GM04504 (cell line): ENCODE results near the gene EEFSEC.

Source experiments
- DNase-seq: peaks from one replicate; pipeline ENCODE4 v3.0.0-alpha.2; 2012; ENCODE audit warnings: low read depth

EEFSEC gene

DNA sequence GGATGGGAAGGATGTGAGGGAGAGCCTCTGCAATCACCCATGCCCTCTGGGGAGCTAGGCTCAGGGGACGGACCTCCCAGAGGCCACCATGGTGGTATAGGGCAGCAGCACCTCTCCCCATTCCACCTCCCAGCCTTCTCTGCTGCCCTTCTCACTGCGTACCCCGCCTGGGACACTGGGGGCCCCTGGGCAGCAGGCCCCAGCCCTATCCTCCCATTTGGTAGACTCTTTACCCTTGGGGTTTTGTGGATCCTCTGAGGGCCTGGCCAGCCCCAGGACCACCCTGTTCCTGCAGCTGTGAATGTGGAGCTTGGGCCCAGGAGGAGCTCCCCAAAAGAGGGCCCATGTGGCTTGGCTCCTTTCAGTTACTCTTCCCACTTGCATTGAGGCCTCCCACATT lies 181.5 kb downstream of the EEFSEC start:
- DNase-seq = no peak

GRCh38 chr3:128335621-128336296 lies 182.5 kb downstream of the EEFSEC start:
- no peak for DNase-seq

GRCh38 chr3:128336337-128337156 lies 183.3 kb downstream of the EEFSEC start:
- no peak for DNase-seq

DNA sequence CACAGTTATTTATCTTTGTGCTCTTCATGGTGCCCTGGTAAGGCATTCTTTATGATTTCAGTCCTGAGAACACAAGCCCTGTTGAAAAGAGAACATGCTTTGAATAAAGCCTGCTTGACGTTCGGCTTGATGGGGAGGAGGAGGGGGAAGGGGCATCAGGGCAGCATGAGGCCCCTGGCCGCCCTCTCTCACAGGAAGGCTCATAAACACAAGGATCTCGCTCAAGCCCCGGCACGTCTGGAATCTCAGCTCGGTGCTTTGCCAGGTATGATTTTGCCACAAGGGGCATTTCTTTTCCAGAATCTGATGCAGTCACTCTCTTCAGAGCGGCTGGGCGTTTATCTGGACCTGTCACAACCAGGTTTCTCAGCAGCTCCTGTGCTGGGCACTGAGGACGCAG lies 184.0 kb downstream of the EEFSEC start:
- no peak for DNase-seq

GRCh38 chr3:128338536-128339330 lies 185.5 kb downstream of the EEFSEC start:
- no peak for DNase-seq

DNA sequence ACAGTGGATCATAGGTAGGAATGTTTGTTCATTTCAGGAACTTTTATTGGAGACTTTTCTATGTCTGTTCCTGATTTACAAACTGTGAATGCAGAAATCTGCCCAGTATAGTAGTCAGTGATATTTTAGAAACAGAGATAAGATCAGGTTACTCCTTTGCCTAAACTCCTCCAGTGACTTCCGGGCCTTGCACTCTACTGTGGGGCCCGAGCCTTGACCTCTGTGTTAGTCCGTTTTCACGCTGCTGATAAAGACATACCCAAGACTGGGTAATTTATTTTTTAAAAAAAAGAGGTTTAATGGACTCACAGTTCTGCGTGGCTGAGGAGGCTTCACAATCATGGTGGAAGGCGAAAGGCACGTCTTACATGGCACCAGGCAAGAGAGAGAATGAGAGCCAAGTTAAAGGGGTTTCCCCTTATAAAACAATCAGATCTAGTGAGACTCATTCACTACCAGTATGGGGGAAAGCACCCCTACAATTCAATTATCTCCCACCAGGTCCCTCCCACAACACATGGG lies 186.3 kb downstream of the EEFSEC start:
- no peak for DNase-seq

GRCh38 chr3:128340198-128340903 lies 187.1 kb downstream of the EEFSEC start:
- no peak for DNase-seq

DNA sequence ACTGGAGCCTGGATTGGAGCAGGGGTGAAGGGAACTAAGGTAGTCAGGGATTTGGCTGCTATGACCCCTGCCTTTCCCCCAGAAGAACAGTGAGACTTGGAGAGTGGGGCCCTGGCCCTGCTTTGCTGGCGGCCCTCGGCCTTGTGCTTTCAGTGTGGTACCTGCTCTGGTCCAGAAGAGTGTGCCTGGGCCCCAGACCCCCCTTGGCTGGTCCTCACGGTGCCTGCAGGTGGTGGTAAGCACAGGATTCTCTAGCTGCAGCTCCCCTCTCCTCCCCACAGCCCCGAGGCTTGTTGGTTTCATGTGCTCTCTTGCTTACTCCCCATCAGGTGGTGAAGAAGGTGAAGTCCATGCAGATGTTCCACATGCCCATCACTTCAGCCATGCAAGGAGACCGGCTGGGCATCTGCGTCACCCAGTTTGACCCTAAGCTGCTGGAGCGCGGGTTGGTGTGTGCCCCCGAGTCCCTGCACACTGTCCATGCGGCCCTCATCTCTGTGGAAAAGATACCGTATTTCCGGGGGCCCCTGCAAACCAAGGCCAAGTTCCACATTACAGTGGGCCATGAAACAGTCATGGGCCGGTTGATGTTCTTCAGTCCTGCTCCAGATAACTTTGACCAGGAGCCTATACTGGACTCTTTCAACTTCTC lies 187.7 kb downstream of the EEFSEC start:
- DNase-seq = no peak

GRCh38 chr3:128341659-128342395 lies 188.5 kb downstream of the EEFSEC start:
- no peak for DNase-seq

DNA sequence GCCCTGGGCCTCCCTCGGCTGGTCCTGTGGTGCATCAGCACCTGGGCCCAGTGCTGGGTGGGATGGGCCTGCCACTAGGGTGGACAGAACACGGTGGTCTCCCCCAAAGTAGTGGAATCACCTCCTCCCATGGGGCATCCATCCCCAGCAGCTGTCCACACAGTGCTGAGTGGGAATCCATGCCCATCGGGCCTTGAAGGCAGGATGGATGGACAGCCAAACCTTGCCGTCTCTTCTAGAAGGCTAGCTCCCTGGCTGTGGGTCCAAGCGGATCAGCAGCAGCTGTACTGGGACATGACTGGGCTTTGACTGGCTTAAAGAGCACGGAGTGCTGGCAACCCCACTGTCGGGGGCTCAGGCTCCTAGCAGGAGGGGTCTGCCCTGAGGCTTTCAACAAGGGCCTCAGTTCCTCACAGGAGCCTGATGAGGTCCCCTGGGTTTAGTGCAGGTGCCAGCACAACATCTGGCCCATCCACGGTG lies 189.5 kb downstream of the EEFSEC start:
- DNase-seq = no peak

DNA sequence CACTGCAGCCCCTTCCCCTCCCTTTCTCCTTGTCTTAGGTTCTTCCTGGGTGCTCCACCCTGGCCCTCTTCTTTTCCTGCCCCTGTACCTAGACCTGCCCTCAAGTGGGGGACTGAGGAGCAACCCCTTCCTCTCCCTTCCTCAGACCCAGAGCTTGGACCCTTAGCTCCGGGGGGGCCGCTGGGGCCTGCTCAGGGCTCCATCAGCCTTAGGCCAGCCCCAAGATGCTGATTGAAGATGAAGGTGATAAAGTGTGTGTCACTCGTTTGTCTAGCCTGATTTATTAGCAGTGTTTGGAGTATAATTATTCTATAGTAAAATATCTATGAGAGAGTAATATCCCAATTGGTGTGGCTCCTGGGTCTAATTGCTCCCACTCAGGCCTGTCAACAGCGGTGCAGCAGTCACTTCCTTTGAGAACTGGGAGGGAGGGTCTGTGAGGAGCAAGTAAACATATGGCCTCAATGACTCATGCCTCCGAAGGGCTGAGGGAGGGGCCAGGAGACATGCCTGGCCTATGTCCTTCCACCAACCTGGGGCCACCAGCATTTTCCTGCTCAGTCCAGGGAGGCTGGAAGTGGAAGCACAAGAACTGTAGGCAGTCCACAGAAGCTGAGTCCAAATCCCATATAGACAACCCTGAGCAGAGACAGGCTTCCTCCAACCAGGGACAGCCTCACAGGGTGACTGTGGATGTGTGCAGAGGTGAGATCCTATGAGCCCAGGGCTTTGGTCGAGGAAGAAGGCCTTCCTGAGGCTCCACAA lies 190.2 kb downstream of the EEFSEC start:
- DNase-seq = peak; percentile 15

DNA sequence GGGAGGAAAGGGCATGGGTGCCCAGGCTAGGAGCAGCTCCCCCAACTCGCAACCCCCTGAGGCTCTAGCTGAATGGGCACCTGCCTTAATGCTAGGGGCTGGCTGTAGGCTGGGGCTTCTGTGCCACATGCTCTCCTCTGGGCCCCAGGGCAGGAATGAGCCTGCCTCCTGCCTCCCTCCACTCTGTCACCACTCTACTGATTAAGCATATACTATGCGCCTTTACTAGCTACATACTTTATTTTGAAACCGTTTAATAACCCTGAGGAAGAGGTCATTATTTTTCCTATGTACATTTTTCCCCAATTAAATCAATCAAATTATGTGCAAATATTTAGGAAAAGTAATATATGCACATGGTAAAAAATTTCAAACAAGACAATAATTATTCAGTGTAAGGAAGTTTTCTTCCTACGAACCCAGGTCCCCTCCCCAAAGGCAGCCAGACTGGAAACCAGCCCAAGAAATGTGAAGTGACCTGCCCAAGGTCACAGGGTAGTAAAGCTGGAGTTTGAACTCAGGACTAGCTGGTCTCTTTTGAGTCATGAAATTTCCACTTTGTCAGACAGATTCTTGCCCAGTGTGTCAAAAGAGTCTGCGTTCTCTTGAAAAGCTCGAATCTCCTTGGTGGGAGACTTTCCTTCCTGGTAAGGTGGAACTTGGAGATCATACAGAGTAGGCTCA lies 190.9 kb downstream of the EEFSEC start:
- no peak for DNase-seq

DNA sequence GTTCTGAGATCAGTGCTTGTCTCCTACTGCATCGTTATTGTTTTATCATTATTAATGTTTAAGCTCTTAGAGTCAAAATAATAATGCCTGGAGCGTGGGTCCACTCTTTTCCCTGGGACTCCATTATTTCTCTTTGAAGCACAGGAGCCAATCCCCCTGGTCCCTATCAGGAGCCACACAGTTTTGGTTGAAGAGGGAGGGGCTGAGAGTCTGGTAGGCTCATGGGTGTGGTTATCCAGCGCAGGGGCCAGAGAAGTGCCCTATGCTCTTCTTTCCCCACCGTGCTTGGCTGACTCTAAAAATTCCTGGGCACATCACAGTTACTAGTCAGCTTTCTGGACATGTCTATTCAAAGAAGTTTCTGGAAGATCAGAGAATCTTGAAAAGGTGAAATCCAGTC lies 191.9 kb downstream of the EEFSEC start:
- DNase-seq = no peak

- DNase-seq = no peak
Measured at GRCh38 chr3:128346562-128346961, 193.3 kb downstream of the EEFSEC start.

GRCh38 chr3:128347282-128347681 lies 194.0 kb downstream of the EEFSEC start:
- no peak for DNase-seq

DNA sequence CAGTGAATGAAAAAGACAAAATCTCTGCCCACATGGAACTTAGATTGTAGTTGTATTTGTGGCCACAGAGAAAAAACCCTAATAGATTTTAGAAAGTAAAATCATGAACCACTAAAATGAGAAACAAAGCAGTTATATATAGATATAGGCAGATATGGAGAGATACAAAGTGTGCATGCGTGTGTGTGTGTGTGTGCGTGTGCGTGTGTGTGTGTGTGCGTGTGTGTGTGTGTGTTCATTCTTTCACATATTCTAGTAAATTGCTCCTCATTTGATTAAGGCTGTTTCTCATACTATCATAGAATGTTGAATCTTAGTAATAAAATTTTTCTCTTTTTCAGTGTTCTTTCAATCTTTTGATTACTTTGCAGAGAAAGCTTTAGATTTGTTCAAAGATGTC lies 194.8 kb downstream of the EEFSEC start:
- DNase-seq = no peak

- no peak for DNase-seq
Measured at GRCh38 chr3:128348805-128349531, 195.7 kb downstream of the EEFSEC start.

DNA sequence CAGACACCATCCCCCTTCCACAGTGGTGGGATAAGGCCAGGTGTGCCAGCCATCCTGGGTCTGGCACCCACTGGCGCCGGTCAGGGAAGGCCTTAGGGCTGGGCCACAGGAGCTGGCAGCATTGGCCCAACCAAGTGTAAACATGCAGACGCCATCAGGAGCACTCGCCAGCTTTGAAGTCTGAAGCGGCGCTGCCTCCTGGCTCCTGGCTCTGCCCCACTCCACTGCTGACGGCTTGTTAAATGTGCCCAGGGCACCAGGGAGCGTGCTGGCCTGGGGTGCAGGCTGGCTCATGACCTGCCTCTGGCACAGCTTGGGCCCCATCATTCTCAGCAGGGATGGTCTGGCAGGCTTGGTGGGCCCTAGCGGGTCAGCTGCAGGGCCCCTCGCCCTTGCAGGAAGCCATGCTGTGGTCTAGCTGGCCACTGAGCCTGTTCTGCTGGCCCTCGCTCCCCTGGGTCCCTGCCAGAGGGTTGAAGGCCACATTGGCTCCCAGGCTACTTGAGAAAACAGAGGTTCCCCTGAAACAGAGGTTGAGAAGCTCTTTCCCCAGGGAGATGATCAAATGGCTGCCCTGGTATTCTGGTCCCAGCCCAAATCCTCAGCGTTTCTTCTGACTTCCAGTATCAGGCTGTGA lies 196.8 kb downstream of the EEFSEC start:
- no peak for DNase-seq
